NOMO-1 (cell line): ENCODE data around the gene SLC25A1.

Experiments used
- DNase-seq, 2 experiments: peaks; one replicate each; lab custom pipeline; 2025; ENCODE audit not compliant: unreplicated experiment in 2 of 2; lab: John Stamatoyannopoulos, UW

Gene SLC25A1

DNA sequence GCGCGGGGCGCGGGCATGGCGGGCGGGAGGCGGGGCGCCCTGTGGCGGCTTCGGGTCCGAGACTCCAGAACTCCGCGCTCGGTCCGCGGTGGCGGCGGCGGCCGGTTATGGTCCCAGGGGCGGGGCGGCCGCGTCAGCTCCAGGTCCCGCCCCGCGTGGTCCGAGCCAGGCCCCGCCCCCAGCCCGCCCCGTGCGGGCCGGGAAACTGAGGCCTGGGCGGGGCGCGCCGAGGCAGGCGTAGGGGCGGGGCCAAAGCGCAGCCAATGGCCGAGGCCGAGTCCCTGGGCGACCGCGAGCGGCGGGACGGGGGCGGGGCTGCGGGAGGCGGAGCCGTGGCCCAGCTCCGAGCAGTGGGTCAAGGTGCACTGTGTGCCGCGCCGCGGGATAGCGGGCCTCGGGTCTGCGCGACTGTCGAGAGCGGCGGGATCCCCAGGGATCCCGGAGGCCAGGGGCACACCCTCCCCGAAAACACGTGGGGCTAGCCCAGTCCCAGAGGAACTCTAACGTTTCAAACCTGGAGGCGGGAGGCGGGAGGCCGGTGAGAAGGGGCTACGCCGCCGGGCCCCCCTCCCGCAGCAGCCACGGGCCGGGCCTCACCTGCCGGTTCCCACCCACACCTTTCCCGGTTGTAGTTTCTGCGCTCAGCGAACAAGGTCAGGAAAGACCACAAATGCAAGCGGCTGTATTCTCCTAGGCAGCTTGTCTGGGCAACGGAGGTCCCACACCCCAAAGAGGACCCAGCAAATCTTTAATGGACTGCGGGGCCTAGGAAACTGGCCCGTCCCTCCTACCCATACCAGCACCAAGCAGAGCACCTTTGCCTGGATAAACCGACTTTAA, at the start of gene SLC25A1:
TSS of gene SLC25A1 (minus strand) at position 80 of the 840 bp plus-strand sequence. CDS start at position 17, 63 bp downstream.
- DNase-seq = peak; percentile 75 to 81

- no peak for DNase-seq
Measured at GRCh38 chr22:19228179-19228578, 49.6 kb upstream of the SLC25A1 start.

DNA sequence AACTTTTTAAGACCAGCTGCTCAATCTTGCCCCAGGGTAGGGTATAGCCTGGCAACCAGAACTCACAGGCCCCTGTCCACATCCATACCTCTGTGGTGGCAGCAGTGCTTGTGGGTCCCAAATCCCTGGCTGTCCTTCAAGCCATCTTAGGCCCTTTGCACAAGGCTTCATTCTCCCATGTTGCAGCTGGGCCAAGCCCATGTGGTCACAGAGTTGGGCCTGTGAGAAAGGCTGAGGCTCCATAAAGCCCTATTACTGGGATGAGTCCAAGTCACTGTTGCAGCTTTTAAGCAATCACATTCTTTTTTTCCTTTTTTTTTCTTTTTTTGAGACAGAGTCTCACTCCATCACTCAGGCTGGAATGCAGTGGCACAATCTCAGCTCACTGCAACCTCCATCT, 47.9 kb upstream of the SLC25A1 start:
- DNase-seq = no peak

DNA sequence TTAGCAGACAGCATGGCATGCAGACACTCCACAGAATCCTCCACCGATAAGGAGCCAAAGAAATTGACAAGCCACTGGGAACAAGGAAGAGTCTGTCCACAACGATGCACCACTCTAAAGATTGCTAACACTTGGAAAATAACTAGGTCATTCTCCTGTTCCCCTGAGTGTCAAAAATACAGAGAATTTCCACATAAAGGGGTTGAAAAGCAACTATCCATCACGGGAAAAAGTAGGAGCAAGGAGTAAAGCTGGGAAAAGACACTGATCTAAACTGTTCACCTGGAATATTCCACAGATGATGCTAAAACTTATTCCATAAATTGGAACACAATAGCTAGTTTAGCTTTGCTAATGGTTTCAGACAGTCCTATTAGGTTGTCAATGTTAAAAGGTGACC, 47.0 kb upstream of the SLC25A1 start:
- no peak for DNase-seq

DNA sequence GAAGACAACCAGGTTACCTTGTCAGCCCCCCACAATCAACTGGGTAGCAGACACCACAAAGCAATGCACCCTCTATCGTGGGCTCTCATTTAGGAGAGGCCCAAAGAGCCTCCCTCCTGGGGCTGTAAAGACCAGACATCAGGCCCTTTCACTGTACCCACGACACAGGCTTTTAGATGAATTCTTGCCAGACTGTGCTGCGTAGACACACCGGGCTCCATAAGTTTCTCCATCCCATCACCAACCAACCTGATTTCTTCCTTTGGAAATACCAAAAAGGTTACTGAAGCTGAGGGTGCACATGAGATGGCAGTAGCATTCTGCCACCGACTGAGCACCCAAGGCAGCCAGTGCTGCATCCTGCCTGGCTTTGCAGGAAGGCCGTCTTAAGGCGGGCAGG, 46.4 kb upstream of the SLC25A1 start:
- DNase-seq = no peak

DNA sequence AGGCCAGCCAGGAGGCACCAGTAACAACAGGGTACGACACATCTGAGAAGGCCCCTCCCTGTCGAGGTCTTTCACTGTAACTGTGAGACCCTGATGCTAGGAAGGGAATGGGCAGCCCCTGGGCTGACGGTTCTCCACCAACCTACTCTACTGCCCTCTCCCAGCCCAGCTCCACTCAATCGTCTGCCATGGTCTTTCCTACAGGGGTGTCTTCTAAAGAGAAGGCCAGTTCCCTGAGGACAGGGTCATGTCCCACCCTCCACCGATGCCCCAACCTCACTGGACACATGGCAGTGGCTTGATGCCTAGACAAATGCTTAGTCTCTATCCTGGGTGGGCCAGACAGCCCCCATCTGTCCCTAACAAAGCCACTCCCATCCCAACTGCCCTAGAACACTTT, 46.0 kb upstream of the SLC25A1 start:
- no peak for DNase-seq

DNA sequence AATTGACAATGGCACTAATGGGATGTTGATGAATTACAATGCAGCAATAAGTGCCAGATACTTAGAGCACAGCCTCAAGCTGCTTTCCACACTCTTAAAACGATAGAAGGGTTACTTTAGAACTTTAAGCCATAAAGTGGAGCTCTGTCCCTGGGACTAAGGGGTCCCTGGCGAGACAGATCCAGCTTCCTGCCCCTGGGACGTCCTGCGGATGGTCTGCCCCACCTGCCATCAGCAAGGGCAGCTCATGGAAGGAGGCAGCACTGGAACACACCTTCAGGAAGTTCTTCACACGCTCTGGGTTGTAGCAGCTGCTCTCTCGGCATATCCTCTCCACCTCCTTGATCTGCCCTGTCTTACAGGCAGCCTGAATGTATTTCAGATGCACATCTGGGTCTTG, 45.1 kb upstream of the SLC25A1 start:
- DNase-seq = no peak

- no peak for DNase-seq
Measured at GRCh38 chr22:19223110-19223509, 44.6 kb upstream of the SLC25A1 start.

- no peak for DNase-seq
Measured at GRCh38 chr22:19222242-19223005, 43.9 kb upstream of the SLC25A1 start.

GRCh38 chr22:19220867-19221266, 42.3 kb upstream of the SLC25A1 start:
- no peak for DNase-seq

DNA sequence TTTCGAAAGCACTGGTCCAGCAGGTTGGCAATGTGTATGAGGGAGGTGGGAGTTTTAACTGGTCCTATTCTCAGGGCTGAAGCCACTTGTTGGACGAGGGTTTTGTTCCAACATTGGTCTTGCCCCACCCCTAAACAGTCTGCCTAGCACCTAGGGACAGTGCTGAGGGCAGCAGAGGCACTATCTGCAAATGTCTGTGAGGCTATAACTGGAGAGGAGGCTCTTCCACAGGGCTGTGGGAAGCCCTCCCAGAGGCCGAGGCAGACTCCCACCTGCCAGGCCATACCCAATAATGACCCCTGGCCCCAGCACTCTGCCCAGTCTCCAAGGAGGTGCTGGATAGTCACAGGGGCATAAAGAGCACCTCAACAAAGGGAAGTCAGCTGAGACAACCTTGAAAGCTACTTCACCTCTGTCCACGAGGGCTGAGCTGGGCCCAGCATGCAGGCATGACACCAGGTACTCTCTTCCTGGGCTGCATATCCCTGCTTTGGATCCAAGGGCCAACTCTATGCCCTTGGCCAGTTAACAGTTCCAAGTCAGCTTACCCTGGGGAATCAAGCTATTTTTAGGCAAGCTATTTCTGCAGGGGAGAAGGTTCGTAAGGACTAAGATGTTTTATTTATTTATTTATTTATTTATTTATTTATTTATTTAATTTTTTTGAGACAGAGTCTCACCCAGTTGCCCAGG, 40.2 kb upstream of the SLC25A1 start:
- no peak for DNase-seq

- DNase-seq = no peak
Measured at GRCh38 chr22:19216579-19216978, 38.0 kb upstream of the SLC25A1 start.

DNA sequence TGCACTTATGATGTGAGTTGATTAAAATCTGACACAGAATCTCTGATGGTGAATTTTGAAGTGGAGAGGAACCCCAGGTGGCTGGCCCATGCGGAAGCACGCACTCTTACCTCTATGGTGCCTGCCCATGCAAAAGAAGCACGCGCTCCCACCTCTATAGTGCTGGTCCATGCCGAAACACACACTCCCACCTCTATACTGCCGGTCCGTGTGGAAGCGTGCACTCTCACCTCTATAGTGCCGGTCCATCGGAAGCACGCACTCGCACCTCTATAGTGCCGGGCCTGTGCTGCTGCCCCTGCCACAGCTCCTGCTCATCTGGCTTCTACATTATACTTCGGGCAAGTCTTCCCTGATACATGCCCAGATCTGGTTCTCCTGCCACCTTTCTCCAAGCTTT, 36.8 kb upstream of the SLC25A1 start:
- no peak for DNase-seq

DNA sequence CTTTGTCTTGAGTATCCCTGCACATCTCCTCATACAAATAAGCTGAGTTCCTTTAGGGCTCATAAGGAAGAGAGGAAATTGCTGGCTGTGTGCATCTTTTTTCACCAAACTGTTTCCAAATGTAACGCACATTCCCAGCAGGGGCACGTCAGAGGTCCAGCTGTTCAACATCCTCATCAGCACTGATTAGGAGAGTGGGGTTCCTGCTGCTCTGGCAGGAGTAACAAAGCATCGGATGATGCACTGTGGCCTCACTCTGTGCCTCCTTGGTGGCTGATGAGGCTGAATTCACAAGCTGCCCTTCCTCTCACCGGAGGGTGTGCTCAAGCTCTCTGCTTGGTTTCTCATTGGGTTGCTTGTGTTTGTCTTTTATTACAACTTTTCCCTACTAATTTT, 35.5 kb upstream of the SLC25A1 start:
- DNase-seq = no peak

GRCh38 chr22:19213442-19214077, 35.0 kb upstream of the SLC25A1 start:
- DNase-seq = no peak

DNA sequence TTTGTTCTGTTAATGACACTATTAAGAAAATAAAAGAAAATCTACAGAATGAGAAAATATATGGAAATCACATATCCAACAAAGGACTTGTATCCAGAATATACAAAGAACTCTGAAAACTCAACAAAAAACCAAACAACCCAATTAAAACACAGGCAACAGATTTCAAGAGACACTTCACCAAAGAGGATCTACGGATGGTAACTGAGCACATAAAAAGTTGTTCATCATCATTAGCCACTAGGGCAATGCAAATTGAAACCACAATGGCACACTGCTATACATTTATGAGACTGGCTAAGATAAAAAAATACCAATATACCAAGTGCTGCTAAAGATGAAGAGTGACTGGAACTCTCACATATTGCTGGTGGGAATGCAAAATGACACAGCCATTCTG, 34.5 kb upstream of the SLC25A1 start:
- no peak for DNase-seq

- DNase-seq = no peak
Measured at GRCh38 chr22:19212302-19212870, 33.9 kb upstream of the SLC25A1 start.

DNA sequence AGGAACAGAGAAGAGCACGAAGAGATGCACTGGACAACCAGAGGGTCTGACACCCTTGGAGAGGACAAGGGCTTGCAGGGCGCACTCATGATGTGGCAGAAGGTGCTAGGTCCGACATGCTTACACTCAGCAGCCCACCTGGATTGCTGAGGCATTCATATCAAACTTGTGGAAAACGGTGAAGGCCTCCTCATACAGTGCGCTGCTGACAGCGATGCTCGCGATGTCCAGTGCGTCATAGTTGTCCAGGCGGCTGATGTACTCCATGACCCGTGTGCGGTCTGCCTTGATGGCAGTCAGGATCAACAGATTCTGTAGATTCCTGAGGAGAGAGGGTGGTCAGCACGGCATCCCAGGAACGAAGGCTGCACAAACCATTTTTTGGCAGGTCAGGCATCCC, 31.7 kb upstream of the SLC25A1 start:
- DNase-seq = no peak

GRCh38 chr22:19208287-19208847, 29.8 kb upstream of the SLC25A1 start:
- no peak for DNase-seq

GRCh38 chr22:19207884-19208283, 29.3 kb upstream of the SLC25A1 start:
- DNase-seq = no peak
